HepG2 (cell line): ENCODE measurements around the gene S1PR2. TPM values are rescaled to one million over a fixed set of nuclear protein-coding genes. Genes with fewer than 3 reads are reported as not detected.

Experiments
- ATAC-seq: fragments of 200-7000 bp; cut with Tn5 transposase; 3 replicates; pipeline ENCODE4 v1.9.1; 2020; ENCODE audit warnings: mild to moderate bottlenecking, moderate library complexity
- BruUV-seq: library from RNA; stranded (reverse); fragments of 400-500 nt; replicated peaks from 2 replicates; lab custom pipeline; 2021; lab: Mats Ljungman, UMichigan
- CTCF ChIA-PET: fragments of 300-600 bp; formaldehyde crosslinking; extraction: SDS; loops from one replicate; lab custom pipeline; 2021; ENCODE audit warnings: low total read pairs, inconsistent platforms, low intra/inter-chr PET ratio; lab: Yijun Ruan, JAX
- POLR2A ChIA-PET: fragments of 350-600 bp; sonication (Branson Sonifier 250); formaldehyde crosslinking; loops from one replicate; lab custom pipeline; 2020; ENCODE audit warnings: antibody characterized with exemption, inconsistent platforms; lab: Yijun Ruan, JAX
- DNase-seq: peaks from one replicate; pipeline ENCODE4 v3.0.0-alpha.2; 2015; ENCODE audit warnings: low spot score
- FAIRE-seq: peaks from 3 replicates; lab custom pipeline; 2011; peaks lifted over from hg19 to GRCh38; lab: Jason Lieb, UNC
- H2AFZ ChIP-seq: one replicate; pipeline ENCODE4 v1.6.1; 2011; ENCODE audit warnings: low read length, inconsistent platforms
- H3K27ac ChIP-seq: fragments of 300-600 bp; 3 replicates; pipeline ENCODE4 v1.8.0; 2011; ENCODE audit warnings: mixed run types, mild to moderate bottlenecking, mixed read lengths, low read length, inconsistent platforms; ENCODE audit not compliant: insufficient read depth; ENCODE audit errors: extremely low read length
- H3K27me3 ChIP-seq, 2 experiments: fragments of 200-600 bp in 1 of 2; 2 replicates in 1 of 2; 3 replicates in 1 of 2; pipeline versions ENCODE4 v1.6.0 to v1.8.0; 2011; ENCODE audit warnings: low read length in 2 of 2, mild to moderate bottlenecking in 2 of 2, moderate library complexity in 2 of 2, inconsistent platforms in 1 of 2; ENCODE audit not compliant: insufficient read depth in 2 of 2, control insufficient read depth in 1 of 2
- H3K36me3 ChIP-seq, 2 experiments: fragments of 200-600 bp in 1 of 2; replicated peaks in 1 of 2; 2 replicates in 1 of 2; 3 replicates in 1 of 2; pipeline versions ENCODE4 v1.5.1 to v1.8.0; 2011; ENCODE audit warnings: low read length in 2 of 2, inconsistent platforms in 1 of 2; ENCODE audit not compliant: insufficient read depth in 2 of 2, control insufficient read depth in 1 of 2
- H3K4me1 ChIP-seq: 2 replicates; pipeline ENCODE4 v1.5.1; 2012; ENCODE audit warnings: low read length, inconsistent platforms; ENCODE audit not compliant: insufficient read depth
- H3K4me2 ChIP-seq: 2 replicates; pipeline ENCODE4 v1.6.0; 2011; ENCODE audit warnings: low read depth, low read length, inconsistent platforms
- H3K4me3 ChIP-seq, 3 experiments: fragments of 200-600 bp in 1 of 3; sonication (generic), shearing (Covaris generic) in 1 of 3; replicated peaks in 1 of 3; 2 replicates each; pipeline ENCODE4 v1.5.1; 2011 to 2016; ENCODE audit warnings: low read length in 3 of 3, inconsistent platforms in 2 of 3, low read depth in 2 of 3, mild to moderate bottlenecking in 2 of 3, control low read depth in 1 of 3, mixed read lengths in 1 of 3; ENCODE audit not compliant: insufficient read depth in 1 of 3
- H3K79me2 ChIP-seq: one replicate; pipeline ENCODE4 v1.6.1; 2011; ENCODE audit warnings: low read length, inconsistent platforms; ENCODE audit not compliant: insufficient read depth
- H3K9ac ChIP-seq: 2 replicates; pipeline ENCODE4 v1.6.0; 2011; ENCODE audit warnings: mild to moderate bottlenecking, low read depth, low read length, inconsistent platforms; ENCODE audit not compliant: insufficient read depth
- H3K9me3 ChIP-seq: 2 replicates; pipeline ENCODE4 v1.5.1; 2012; ENCODE audit warnings: mild to moderate bottlenecking, low read length
- H4K20me1 ChIP-seq: 2 replicates; pipeline ENCODE4 v1.6.0; 2011; ENCODE audit warnings: inconsistent platforms, mild to moderate bottlenecking, low read length, moderate library complexity; ENCODE audit not compliant: insufficient read depth
- BORCS8-MEF2B ChIP-seq: sonication (generic); formaldehyde crosslinking; IDR thresholded peaks from 2 replicates; pipeline ENCODE4 v1.8.0; 2022; ENCODE audit warnings: mild to moderate bottlenecking, missing genetic modification reagents
- MAF1 ChIP-seq: sonication (generic); formaldehyde crosslinking; IDR thresholded peaks from 2 replicates; pipeline ENCODE4 v1.5.0; 2020; ENCODE audit warnings: missing genetic modification reagents, borderline replicate concordance
- RBM39 ChIP-seq: fragments of 200-400 bp; formaldehyde crosslinking; IDR thresholded peaks from one replicate; pipeline ENCODE4 v1.6.1; 2018; ENCODE audit warnings: antibody characterized with exemption, mild to moderate bottlenecking, low read depth, low read length; ENCODE audit not compliant: poor library complexity, severe bottlenecking
- TRIM22 ChIP-seq: fragments of 450-650 bp; IDR thresholded peaks from 2 replicates; pipeline ENCODE4 v1.6.1; 2017
- ZBTB49 ChIP-seq: sonication (generic); formaldehyde crosslinking; IDR thresholded peaks from 2 replicates; pipeline ENCODE4 v1.4.0; 2020; ENCODE audit warnings: missing genetic modification reagents, borderline replicate concordance
- ZEB1 ChIP-seq: IDR thresholded peaks from 2 replicates; pipeline ENCODE4 v1.6.1; 2012; ENCODE audit warnings: mild to moderate bottlenecking, low read depth, inconsistent platforms; ENCODE audit not compliant: insufficient replicate concordance
- ZFP36 ChIP-seq: fragments of 150-350 bp; IDR thresholded peaks from 2 replicates; pipeline ENCODE4 v1.6.1; 2018; ENCODE audit warnings: borderline replicate concordance, low read length, low read depth; ENCODE audit not compliant: partially characterized antibody
- ZFP36L1 ChIP-seq: sonication (generic); formaldehyde crosslinking; IDR thresholded peaks from 2 replicates; pipeline ENCODE4 v1.8.0; 2022; ENCODE audit warnings: mild to moderate bottlenecking, missing genetic modification reagents, moderate library complexity
- ZMYM3 ChIP-seq: sonication (generic); formaldehyde crosslinking; IDR thresholded peaks from 2 replicates; pipeline ENCODE4 v1.5.1; 2020; ENCODE audit warnings: mild to moderate bottlenecking, missing genetic modification reagents
- ZNF18 ChIP-seq: sonication (generic); formaldehyde crosslinking; IDR thresholded peaks from 2 replicates; pipeline ENCODE4 v1.8.0; 2022; ENCODE audit warnings: mild to moderate bottlenecking, missing genetic modification reagents; ENCODE audit not compliant: insufficient replicate concordance
- ZNF574 ChIP-seq: sonication (generic); formaldehyde crosslinking; IDR thresholded peaks from 2 replicates; pipeline ENCODE4 v1.4.0; 2020; ENCODE audit warnings: missing genetic modification reagents
- ZNF614 ChIP-seq: IDR thresholded peaks from 2 replicates; pipeline ENCODE4 v1.6.1; 2018; ENCODE audit warnings: missing biosample characterization, missing genetic modification reagents, inconsistent platforms, borderline replicate concordance
- ZSCAN21 ChIP-seq: sonication (generic); formaldehyde crosslinking; IDR thresholded peaks from 2 replicates; pipeline ENCODE4 v1.8.0; 2022; ENCODE audit warnings: mild to moderate bottlenecking, missing genetic modification reagents, moderate library complexity, borderline replicate concordance
- WGBS: methylation state at CpG from one replicate; pipeline ENCODE4 v1.1.6; 2017; ENCODE audit warnings: low lambda C conversion rate; 5-methylcytosine and 5-hydroxymethylcytosine counted together
- in situ Hi-C: cut with HindIII; loops from 2 replicates; pipeline ENCODE4 v1.10.0; 2017; ENCODE audit warnings: low pct_unique_long_range_greater_than_20kb; ENCODE audit not compliant: extremely low pct_ligation_motif_present
- intact Hi-C: fragments of 100-400 bp; cut with micrococcal nuclease; formaldehyde crosslinking; loops from one replicate; pipeline ENCODE4 v1.10.0; 2022; ENCODE audit not compliant: unreplicated experiment
- polyA plus RNA-seq, 8 experiments: library from polyadenylated mRNA; depleted of rRNA in 3 of 8; stranded (reverse) in 7 of 8; unstranded in 1 of 8; fragments of >200 nt; fragmentation: Illumina TruSeq in 4 of 8; extraction: Trizol in 4 of 8; gene quantifications; 2 replicates each; pipeline versions ENCODE4 v1.2.1 to v1.2.3, GENCODE V29; 2011 to 2016; ENCODE audit warnings: low read depth in 4 of 8, missing spikeins in 1 of 8, mixed read lengths in 1 of 8; ENCODE audit not compliant: insufficient read depth in 1 of 8
- total RNA-seq, 5 experiments: library from RNA; depleted of rRNA; stranded (reverse); fragments of >200 nt; fragmentation: Illumina TruSeq; extraction: Trizol; gene quantifications; 2 replicates each; pipeline ENCODE4 v1.2.3, GENCODE V29; 2016; ENCODE audit warnings: low read depth in 1 of 5

S1PR2 gene
- total and polyA plus RNA-seq, 2 of the 13 experiments (the other 11 are each of a cell fraction or from before 2014, with no cell fraction given): 0.91 to 1.3 TPM

- Histone ChIP-seq H3K36me3 (no peaks in the 10 kb centered on the region), H4K20me1 (no peaks in the 10 kb centered on the region), H3K9ac (no peak overlapping the region), H3K4me2 (peak overlapping the region; percentile 21; the same call in 1 of the 2 replicates), H3K27me3 (no peaks in the 10 kb centered on the region; a peak in 2 of 5 replicates), H3K9me3 (no peaks in the 10 kb centered on the region), H3K4me1 (peaks cover 32% of the 10 kb centered on the region), H2AFZ (no peak overlapping the region), H3K4me3 (no peak overlapping the region), H3K27ac (no peak overlapping the region), H3K79me2 (no peaks in the 10 kb centered on the region)
- no peak for FAIRE-seq
- no TSS peak for BruUV-seq
- POLR2A ChIA-PET: interaction anchor here (0.7 to 1.9 kb wide), 3 partner anchors 9 to 93 kb away, joined by 3 to 11 read pairs (median 3); partner anchors contain the start of gene DNMT1
- DNase-seq: peak; percentile 45
- in situ Hi-C loops (no loop called here), intact Hi-C loops (no loop called here)
- CTCF ChIA-PET: no interaction called here
- WGBS: 18% methylated on average over 5 of the region's 10 CpGs
- ATAC-seq: peak; percentile 92
- TF ChIP-seq RBM39: no peak
- TF ChIP-seq ZMYM3 (CRISPR knock-in tag): peak; percentile 53; the same call in 1 of the 2 replicates
- TF ChIP-seq ZSCAN21 (CRISPR knock-in tag): peak; percentile 45; the same call in 1 of the 2 replicates
- TF ChIP-seq BORCS8-MEF2B (CRISPR knock-in tag): peak; percentile 40; the same call in 1 of the 2 replicates
- peak; percentile 87; the same call in 1 of the 2 replicates for TF ChIP-seq ZFP36L1 (CRISPR knock-in tag)
- TF ChIP-seq TRIM22: no peak
- TF ChIP-seq ZBTB49 (CRISPR knock-in tag): no peak
- TF ChIP-seq ZEB1: no peak
- no peak for TF ChIP-seq ZFP36
- TF ChIP-seq MAF1 (CRISPR knock-in tag): no peak
- TF ChIP-seq ZNF574 (CRISPR knock-in tag): 0 out of 2 replicates have a peak, but pooled peaks have one; percentile 20
- TF ChIP-seq ZNF18 (CRISPR knock-in tag): no peak
- peak; percentile 34; the same call in 1 of the 2 replicates for TF ChIP-seq ZNF614 (CRISPR knock-in tag)
These were observed 24.8 kb downstream of the S1PR2 start for GRCh38 chr19:10206226-10206885.
